ENCODE data around the gene PPP2R5A.

DNA sequence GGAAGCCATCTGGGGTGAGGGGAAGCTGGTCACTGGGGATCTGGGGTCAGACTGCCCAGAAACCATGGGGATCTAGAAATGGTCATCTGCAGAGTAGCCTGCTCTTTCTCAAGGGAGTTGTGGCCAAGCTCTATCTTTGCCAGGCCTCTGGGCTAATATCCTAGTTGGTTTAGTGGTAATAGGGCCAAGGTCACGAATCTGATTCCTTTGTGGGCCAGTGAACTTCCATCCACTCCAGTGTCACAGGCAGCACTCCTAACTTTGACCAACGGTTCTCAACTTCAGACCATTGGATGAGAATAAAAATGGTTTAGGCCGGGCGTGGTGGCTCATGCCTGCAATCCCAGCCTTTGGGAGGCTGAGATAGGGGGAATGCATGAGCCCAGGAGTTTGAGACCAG, 28.1 kb upstream of the PPP2R5A start:
- TF ChIP-seq, protein P1, sequence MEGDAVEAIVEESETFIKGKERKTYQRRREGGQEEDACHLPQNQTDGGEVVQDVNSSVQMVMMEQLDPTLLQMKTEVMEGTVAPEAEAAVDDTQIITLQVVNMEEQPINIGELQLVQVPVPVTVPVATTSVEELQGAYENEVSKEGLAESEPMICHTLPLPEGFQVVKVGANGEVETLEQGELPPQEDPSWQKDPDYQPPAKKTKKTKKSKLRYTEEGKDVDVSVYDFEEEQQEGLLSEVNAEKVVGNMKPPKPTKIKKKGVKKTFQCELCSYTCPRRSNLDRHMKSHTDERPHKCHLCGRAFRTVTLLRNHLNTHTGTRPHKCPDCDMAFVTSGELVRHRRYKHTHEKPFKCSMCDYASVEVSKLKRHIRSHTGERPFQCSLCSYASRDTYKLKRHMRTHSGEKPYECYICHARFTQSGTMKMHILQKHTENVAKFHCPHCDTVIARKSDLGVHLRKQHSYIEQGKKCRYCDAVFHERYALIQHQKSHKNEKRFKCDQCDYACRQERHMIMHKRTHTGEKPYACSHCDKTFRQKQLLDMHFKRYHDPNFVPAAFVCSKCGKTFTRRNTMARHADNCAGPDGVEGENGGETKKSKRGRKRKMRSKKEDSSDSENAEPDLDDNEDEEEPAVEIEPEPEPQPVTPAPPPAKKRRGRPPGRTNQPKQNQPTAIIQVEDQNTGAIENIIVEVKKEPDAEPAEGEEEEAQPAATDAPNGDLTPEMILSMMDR (IDR thresholded peaks at IDR 0.05): no peak
- no peak for TF ChIP-seq POLR2A (IDR thresholded peaks at IDR 0.05)
